Keratinocyte (primary cell): ENCODE measurements around the gene DACT2. TPM values are rescaled to one million over a fixed set of nuclear protein-coding genes. Genes with fewer than 3 reads are reported as not detected.

Source experiments
- DNase-seq: peaks from one replicate; pipeline ENCODE4 v3.0.0-alpha.2; 2011; ENCODE audit warnings: low read depth, missing footprints, low spot score
- FAIRE-seq: peaks from 2 replicates; lab custom pipeline; 2011; peaks lifted over from hg19 to GRCh38; lab: Jason Lieb, UNC
- H2AFZ ChIP-seq: 2 replicates; pipeline ENCODE4 v1.6.0; 2012; ENCODE audit warnings: low read length, control low read depth, inconsistent platforms; ENCODE audit not compliant: control insufficient read depth
- H3K27ac ChIP-seq: 2 replicates; pipeline ENCODE4 v1.5.1; 2011; ENCODE audit warnings: low read length; ENCODE audit not compliant: control insufficient read depth, insufficient read depth
- H3K27me3 ChIP-seq: 3 replicates; pipeline ENCODE4 v1.6.0; 2011; ENCODE audit warnings: low read length; ENCODE audit not compliant: control insufficient read depth, insufficient read depth; ENCODE audit errors: extremely low read depth
- H3K36me3 ChIP-seq, 2 experiments: 2 replicates in 1 of 2; 3 replicates in 1 of 2; pipeline ENCODE4 v1.5.1; 2011; ENCODE audit warnings: low read length in 2 of 2, mild to moderate bottlenecking in 1 of 2; ENCODE audit not compliant: control insufficient read depth in 2 of 2, insufficient read depth in 2 of 2; ENCODE audit errors: extremely low read depth in 1 of 2
- H3K4me1 ChIP-seq: 3 replicates; pipeline ENCODE4 v1.5.1; 2011; ENCODE audit warnings: low read length; ENCODE audit not compliant: control insufficient read depth, insufficient read depth; ENCODE audit errors: extremely low read depth
- H3K4me2 ChIP-seq: 3 replicates; pipeline ENCODE4 v1.6.0; 2011; ENCODE audit warnings: low read depth, low read length; ENCODE audit not compliant: control insufficient read depth, insufficient read depth; ENCODE audit errors: extremely low read depth
- H3K4me3 ChIP-seq, 3 experiments: fragments of 200-600 bp in 1 of 3; sonication (generic) in 1 of 3; 2 replicates in 2 of 3; 3 replicates in 1 of 3; pipeline ENCODE4 v1.5.1; 2011 to 2016; ENCODE audit warnings: low read length in 3 of 3, mild to moderate bottlenecking in 3 of 3, control low read depth in 2 of 3, inconsistent platforms in 1 of 3, low read depth in 1 of 3, mixed read lengths in 1 of 3, mixed run types in 1 of 3, moderate library complexity in 1 of 3; ENCODE audit not compliant: control insufficient read depth in 2 of 3, insufficient read depth in 2 of 3; ENCODE audit errors: extremely low read depth in 1 of 3
- H3K79me2 ChIP-seq: 2 replicates; pipeline ENCODE4 v1.6.0; 2012; ENCODE audit warnings: low read length; ENCODE audit not compliant: control insufficient read depth, insufficient read depth
- H3K9ac ChIP-seq: 3 replicates; pipeline ENCODE4 v1.6.0; 2011; ENCODE audit warnings: low read length; ENCODE audit not compliant: control insufficient read depth, insufficient read depth; ENCODE audit errors: extremely low read depth
- H3K9me1 ChIP-seq: 3 replicates; pipeline ENCODE4 v1.6.0; 2011; ENCODE audit warnings: low read length; ENCODE audit not compliant: control insufficient read depth, insufficient read depth; ENCODE audit errors: extremely low read depth
- H3K9me3 ChIP-seq: 2 replicates; pipeline ENCODE4 v1.5.1; 2012; ENCODE audit warnings: low read depth, low read length; ENCODE audit not compliant: control insufficient read depth
- H4K20me1 ChIP-seq: 3 replicates; pipeline ENCODE4 v1.6.0; 2011; ENCODE audit warnings: low read length; ENCODE audit not compliant: control insufficient read depth, insufficient read depth; ENCODE audit errors: extremely low read depth
- CTCF ChIP-seq, 3 experiments: IDR thresholded peaks in 1 of 3; conservative IDR thresholded peaks in 1 of 3; optimal IDR thresholded peaks in 1 of 3; 2 replicates in 2 of 3; 3 replicates in 1 of 3; pipeline versions ENCODE3 to v1.5.1; 2011; ENCODE audit warnings: low read length in 3 of 3, mild to moderate bottlenecking in 3 of 3, moderate library complexity in 2 of 3, control low read depth in 1 of 3, inconsistent platforms in 1 of 3; ENCODE audit not compliant: insufficient read depth in 2 of 3; ENCODE audit errors: extremely low read depth in 1 of 3
- EZH2 ChIP-seq: IDR thresholded peaks from one replicate; pipeline ENCODE4 v1.6.1; 2012; ENCODE audit warnings: inconsistent platforms, mild to moderate bottlenecking, low read length, moderate library complexity
- dilution Hi-C: fragments of 300-500 bp; cut with MboI; formaldehyde crosslinking; loops from one replicate; pipeline ENCODE4 v1.7.0; 2020; ENCODE audit warnings: low sequenced_read_pairs; ENCODE audit not compliant: extremely low pct_ligation_motif_present
- polyA plus RNA-seq, 5 experiments: library from polyadenylated mRNA; depleted of rRNA in 3 of 5; stranded (reverse) in 3 of 5; stranded (forward) in 1 of 5; unstranded in 1 of 5; fragments of >200 nt; gene quantifications; 1 replicate in 1 of 5; 2 replicates in 3 of 5; 3 replicates in 1 of 5; pipeline versions ENCODE4 v1.2.1 to v1.2.3, GENCODE V29; 2011 to 2012; ENCODE audit warnings: missing spikeins in 2 of 5, low read depth in 1 of 5, low replicate concordance in 1 of 5

The DACT2 gene
- polyA plus RNA-seq, 1 donor (not counting 4 experiments of a cell fraction or from before 2014, with no cell fraction given), result 0.09 TPM

- H3K9me1 ChIP-seq, result no peaks in the 10 kb centered on the region
- H3K27me3 ChIP-seq, result peaks cover 10% of the 10 kb centered on the region
- FAIRE-seq, result no peak
- TF ChIP-seq EZH2 (no peak), CTCF (optimal IDR thresholded peaks at IDR 0.05 in 1 of 3, IDR thresholded peaks at IDR 0.05 in 1 of 3, conservative IDR thresholded peaks at IDR 0.05 in 1 of 3; ENCODE audit: extremely low read depth in 1 of 3, insufficient read depth in 2 of 3, low read length in 3 of 3) (no peak)
- no peak overlapping the region for H3K4me2 ChIP-seq
- dilution Hi-C loops, result no loop called here
- no peak overlapping the region for H3K9ac ChIP-seq
- no peaks in the 10 kb centered on the region for H3K36me3 ChIP-seq
- DNase-seq, result no peak
- no peaks in the 10 kb centered on the region for H4K20me1 ChIP-seq
- H3K79me2 ChIP-seq, result no peaks in the 10 kb centered on the region
- H3K4me1 ChIP-seq, result peaks cover 4% of the 10 kb centered on the region
- H2AFZ ChIP-seq, result no peak overlapping the region
- H3K27ac ChIP-seq, result no peak overlapping the region
- no peak overlapping the region for H3K4me3 ChIP-seq
- H3K9me3 ChIP-seq, result no peaks in the 10 kb centered on the region
Observed at GRCh38 chr6:168279403-168279935, 40.1 kb downstream of the DACT2 start.

- no peak for DNase-seq
- dilution Hi-C loops, result no loop called here
- H2AFZ ChIP-seq, result no peak overlapping the region
- no peak overlapping the region for H3K4me2 ChIP-seq
- H3K9me3 ChIP-seq, result no peaks in the 10 kb centered on the region
- H4K20me1 ChIP-seq, result no peaks in the 10 kb centered on the region
- no peaks in the 10 kb centered on the region for H3K4me1 ChIP-seq
- H3K9me1 ChIP-seq, result no peaks in the 10 kb centered on the region
- no peak for FAIRE-seq
- peaks cover 10% of the 10 kb centered on the region for H3K27me3 ChIP-seq
- no peak overlapping the region for H3K27ac ChIP-seq
- no peaks in the 10 kb centered on the region for H3K36me3 ChIP-seq
- no peak overlapping the region for H3K4me3 ChIP-seq
- H3K79me2 ChIP-seq, result no peaks in the 10 kb centered on the region
- no peak overlapping the region for H3K9ac ChIP-seq
- no peak for TF ChIP-seq EZH2
- no peak for TF ChIP-seq CTCF (optimal IDR thresholded peaks at IDR 0.05 in 1 of 3, IDR thresholded peaks at IDR 0.05 in 1 of 3, conservative IDR thresholded peaks at IDR 0.05 in 1 of 3; ENCODE audit: extremely low read depth in 1 of 3, insufficient read depth in 2 of 3, low read length in 3 of 3)
Observed at GRCh38 chr6:168278904-168279303, 40.7 kb downstream of the DACT2 start.
